GM21528 (cell line): Measurements from ENCODE around the gene WARS2.

Source experiments
- ATAC-seq: cut with Tn5 transposase; IDR thresholded peaks from one replicate; pipeline ENCODE4 v1.9.1; 2021; ENCODE audit warnings: mild to moderate bottlenecking, moderate library complexity; ENCODE audit not compliant: unreplicated experiment, low FRiP score

The WARS2 gene

DNA sequence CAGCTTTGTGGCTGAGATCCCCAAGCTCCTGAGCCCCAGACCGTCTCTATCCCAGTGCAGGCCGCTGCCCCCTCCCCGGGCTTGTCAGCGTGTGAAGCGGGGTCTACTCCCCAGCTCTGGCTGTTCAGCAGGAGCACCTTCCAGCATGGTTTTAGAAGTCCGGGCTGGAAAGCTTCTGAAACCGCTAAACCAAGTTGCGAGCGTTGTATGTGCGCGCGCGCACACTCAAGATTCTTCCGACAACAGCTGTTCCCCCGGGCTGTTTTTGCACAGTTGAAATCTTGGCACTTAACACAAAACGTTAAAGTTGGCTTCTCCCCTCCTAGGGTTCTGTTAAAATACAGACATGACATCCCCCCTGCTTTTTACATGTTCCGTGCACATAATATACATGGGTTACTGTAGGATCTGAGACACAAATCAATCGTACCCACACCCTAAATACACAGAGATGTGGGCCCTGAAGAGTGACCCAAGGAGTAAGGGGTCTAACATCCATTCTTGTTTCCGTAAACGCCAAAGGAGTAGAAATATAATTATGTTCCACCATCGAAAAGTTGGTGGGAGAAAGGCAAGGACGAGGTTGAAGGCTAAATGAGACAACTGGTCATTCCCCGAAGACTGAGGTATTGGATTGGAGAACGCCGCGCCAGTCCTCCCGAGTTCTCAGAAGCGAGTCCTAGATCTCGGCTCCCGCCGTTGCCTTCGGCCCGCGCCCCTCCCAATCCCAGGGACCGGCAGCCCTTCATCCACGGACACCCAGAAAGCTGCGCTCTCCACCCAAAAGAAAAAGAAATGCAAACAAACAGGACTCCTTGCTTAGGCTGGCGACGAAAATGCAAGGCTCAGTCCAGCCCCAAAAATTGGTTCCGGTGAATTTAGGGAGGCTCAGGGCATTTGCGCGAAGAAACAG lies 153.6 kb downstream of the WARS2 start:
- ATAC-seq: no peak

DNA sequence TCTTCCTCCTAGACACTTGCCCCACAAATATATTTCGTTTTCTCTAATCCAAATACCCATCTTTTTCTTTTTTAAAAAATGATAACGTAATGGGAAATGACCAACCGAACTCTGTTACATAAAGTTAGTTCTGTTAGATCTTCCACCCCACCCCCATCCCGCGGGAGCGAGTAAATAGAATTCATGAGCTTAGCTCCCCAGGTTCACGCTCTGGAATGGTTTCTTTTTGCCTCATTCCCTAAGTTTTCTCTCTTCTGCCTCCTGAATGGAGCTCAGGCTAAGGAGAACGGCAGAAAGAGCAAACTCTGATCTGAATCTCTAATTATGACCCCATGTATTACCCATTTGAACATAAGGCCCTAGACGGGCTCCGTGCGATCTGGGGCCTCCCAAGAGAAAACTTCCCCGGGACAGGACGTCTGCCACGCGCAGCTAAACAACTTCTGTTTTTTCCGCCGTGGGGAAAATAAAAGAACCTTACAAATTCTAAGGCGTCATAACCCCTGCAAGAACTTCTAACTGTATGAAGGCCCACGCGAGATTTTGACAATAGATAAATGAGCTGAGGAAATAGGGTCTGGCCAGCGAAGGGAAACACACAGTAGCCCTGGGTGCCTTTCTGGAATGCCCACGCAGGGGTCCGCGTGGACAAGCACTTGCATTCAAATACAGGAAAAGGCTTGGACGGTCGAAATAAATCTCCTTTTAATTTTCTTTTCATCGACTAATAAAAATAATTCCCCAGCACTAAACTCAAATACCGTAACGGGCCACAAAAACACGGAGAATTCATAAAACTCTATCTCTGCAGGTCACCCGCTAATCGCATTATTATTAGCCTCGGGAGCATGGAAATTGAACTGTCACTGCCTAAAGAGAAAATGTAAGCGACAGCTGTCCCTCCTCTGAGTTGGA lies 154.6 kb downstream of the WARS2 start:
- ATAC-seq: no peak

DNA sequence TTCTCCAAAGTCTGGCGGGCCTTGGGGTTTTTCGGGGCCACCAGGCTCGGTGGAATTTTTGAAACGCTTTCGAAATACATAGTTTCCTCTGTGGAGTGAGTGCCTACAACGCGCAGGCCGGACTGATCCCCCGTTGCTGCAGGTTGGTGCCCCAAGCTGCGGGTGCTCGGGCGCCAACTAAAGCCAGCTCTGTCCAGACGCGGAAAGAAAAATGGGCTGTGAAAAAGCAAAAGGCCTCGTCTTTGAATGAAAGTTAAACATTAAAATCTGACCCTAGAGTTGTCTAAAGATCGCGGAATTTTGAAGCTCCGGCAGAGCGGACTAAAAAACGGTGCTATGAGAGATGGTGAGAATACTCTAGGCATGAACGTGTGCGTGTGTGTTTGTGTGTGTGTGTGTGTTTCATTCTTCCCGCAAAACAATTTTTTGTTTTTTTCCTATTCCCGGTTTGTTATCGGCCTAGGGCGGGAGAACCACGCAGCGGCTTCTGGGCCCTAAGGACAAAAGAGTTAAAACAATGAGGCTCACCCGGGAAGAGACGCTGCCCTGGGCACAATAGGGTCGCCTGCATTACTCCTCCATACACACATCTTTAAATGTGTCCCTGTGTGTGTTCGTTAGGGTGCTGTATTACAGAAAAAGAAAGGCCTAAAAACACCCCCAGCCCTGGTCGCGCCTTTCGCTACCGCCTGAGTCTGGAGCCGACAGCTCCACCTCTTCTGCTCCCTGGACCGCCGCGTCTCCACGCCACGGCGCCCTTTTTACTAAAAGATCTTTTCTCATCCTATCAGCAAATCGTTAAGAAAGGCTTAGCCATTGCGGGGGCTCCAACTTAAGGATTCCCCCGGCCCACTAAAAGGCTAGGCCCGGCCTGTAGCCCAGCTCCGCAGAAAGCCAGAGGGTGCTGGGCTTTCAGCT lies 155.5 kb downstream of the WARS2 start:
- no peak for ATAC-seq

DNA sequence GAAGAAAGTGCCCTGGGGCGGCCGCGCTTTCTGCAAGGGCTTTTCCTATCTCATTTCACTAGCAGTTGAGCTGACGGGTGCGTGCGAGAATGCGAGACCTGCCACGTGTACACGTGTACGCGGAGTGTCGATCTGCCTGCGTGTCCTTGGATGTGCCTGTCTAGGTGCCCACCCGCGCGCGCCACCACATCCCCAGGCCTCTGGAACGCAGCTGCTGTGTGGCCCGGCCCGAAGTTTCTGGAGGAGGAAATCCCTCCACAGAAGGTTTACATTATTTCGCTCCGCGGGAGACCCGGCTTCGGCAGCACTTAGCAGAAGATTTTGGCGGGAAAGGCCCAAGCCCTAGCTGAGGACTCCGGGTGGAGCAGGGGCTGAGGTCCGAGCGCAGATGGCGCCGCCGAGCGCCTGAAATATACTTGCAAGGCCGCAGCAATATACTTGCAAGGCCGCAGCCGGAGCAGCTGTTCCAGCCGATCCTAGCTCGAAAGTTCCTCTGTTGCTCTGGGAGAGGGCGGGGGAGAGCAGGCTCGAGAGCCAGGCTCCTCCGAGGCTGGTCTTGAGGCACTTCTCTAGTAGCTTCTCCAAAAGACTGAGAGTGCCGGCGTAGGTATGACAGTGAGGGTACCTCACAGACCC lies 156.2 kb downstream of the WARS2 start:
- no peak for ATAC-seq

DNA sequence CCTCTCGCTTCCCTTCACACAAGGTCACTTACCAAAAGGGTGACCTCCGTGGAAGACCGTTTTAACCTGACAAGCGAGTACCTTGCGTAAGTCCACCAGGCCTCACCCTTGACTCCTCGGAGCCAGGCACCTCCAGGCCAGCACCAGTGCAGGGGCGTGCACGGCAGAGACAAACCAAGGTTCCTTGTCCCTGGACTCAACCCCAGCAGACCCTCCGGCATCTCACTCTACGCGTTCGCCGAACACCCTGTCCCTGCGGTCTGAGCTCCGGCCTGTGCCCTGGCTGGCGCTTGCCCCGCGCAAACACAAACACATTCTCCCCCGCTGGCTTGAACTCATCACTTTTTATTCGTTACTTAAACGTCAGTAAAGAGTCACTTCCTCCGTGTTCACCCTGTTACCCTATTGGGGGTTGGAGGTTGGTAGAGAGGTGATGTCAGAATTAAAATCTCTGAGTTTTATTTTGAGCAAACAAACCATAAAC lies 156.9 kb downstream of the WARS2 start:
- no peak for ATAC-seq

DNA sequence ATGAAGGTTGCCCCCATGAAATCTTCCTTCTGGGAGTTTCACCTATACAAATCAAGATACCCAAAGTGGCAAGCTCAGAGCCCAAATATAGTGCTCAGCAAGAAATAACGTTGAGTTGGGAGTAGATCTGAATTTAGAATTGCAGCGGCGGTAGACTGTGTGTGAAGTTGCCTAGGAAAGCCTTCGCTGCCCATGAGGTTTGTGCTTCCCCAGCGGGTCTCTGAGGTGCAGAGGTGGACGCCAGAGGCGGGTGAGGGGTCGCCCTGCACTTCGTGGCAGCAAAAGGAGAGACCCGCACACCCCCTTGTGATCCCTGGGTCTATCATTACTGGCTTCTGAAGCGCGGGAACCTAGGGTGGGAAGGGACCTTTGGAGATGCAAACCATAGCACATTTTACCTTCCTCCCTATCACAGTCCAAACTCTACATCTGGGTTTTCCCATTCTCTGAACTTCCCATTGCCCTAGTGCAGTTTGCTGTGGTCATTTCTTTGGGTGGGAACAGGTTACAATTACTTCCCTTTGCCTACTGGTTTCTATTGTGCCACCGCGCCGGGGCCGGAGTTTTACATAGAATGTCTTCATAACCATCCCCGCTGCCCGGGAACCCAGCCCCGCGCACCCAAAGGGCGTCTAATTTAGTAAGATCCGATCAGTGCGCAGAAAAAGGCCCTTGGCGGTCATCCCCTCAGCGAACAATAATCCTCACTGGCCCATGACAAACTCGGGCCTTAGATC lies 157.5 kb downstream of the WARS2 start:
- ATAC-seq: no peak

DNA sequence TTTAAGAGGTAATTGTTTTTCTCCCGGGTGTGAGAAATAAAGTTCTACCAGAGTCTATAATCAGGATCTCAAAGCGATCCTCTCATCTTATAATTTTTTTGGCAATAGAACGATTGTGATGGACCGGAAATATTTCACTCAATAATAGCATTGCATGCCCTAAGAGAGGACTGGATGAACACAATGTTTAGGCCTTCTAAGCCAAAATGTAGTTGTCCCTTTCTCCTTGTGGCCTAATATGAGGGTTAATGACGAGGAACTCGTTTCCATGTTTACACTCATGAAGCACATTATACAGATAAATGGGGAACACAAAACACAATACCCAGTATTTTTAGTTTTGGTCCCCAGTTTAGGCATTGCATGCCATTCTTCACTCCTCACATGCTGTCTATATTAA lies 158.2 kb downstream of the WARS2 start:
- no peak for ATAC-seq

DNA sequence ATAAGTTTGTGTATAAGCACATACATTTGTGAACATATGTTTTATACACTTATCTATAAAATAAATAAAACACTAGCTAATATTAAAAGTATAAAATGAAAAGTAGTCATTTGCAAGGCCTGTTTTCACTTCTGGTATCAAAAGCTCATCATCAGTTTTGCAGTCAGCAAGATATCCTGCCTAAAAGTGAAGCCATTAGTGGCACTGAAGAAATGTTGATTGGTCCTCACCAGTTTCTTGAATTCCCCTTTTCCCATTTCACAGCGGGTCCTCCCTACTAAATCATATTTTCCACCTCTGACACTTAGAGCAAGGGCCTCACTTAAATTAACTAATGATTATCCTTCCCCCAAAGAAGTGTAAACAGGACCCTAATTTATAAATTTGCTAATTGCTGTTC lies 159.0 kb downstream of the WARS2 start:
- ATAC-seq: no peak
